Measurements from ENCODE around the gene CRTC1.

The CRTC1 gene

GRCh38 chr19:18795540-18795939 is 112.1 kb downstream of the CRTC1 start:
- Histone ChIP-seq H2AFZ (ENCODE audit: low read length) (no peak overlapping the region), H3K4me2 (ENCODE audit: low read depth, low read length) (no peak overlapping the region), H3K9me3 (replicated peaks; ENCODE audit: insufficient read depth, low read length) (no peaks in the 10 kb centered on the region), H3K27me3 (replicated peaks; ENCODE audit: insufficient read depth, low read length) (peaks cover 89% of the 10 kb centered on the region), H3K4me1 (ENCODE audit: low read length) (no peaks in the 10 kb centered on the region), H3K79me2 (ENCODE audit: low read length) (no peaks in the 10 kb centered on the region), H3K36me3 (replicated peaks; ENCODE audit: insufficient read depth, low read length) (no peaks in the 10 kb centered on the region), H4K20me1 (ENCODE audit: insufficient read depth, low read length) (no peaks in the 10 kb centered on the region), H3F3A (ENCODE audit: insufficient read depth, low read length) (no peaks in the 10 kb centered on the region), H3K9ac (ENCODE audit: low read length) (no peak overlapping the region), H3K4me3 (ENCODE audit: low read length) (no peak overlapping the region), H3K27ac (ENCODE audit: low read length) (no peak overlapping the region), H3K9me2 (replicated peaks; ENCODE audit: insufficient read depth, low read length) (no peaks in the 10 kb centered on the region)
- no peak for TF ChIP-seq CTCF (IDR thresholded peaks at IDR 0.05; ENCODE audit: low read length)
- TF ChIP-seq EZH2phosphoT487 (IDR thresholded peaks at IDR 0.05; ENCODE audit: low read length), result no peak
- no peak for TF ChIP-seq EZH2 (optimal IDR thresholded peaks at IDR 0.05; ENCODE audit: low read depth, low read length)
- no peak for DNase-seq

- DNase-seq, result no peak
- H3K27me3 ChIP-seq (replicated peaks; ENCODE audit: insufficient read depth, low read length), result peaks cover 89% of the 10 kb centered on the region
Observed at GRCh38 chr19:18796239-18796638, 112.8 kb downstream of the CRTC1 start.

GRCh38 chr19:18798384-18799352 is 115.2 kb downstream of the CRTC1 start:
- Histone ChIP-seq H3K4me2 (ENCODE audit: low read depth, low read length) (no peak overlapping the region), H3K27me3 (replicated peaks; ENCODE audit: insufficient read depth, low read length) (peaks cover 86% of the 10 kb centered on the region), H3K9ac (ENCODE audit: low read length) (no peak overlapping the region), H3K4me1 (ENCODE audit: low read length) (no peaks in the 10 kb centered on the region), H3K9me3 (replicated peaks; ENCODE audit: insufficient read depth, low read length) (no peaks in the 10 kb centered on the region), H3K79me2 (ENCODE audit: low read length) (no peaks in the 10 kb centered on the region), H3K27ac (ENCODE audit: low read length) (no peak overlapping the region), H3K4me3 (ENCODE audit: low read length) (no peak overlapping the region), H3K36me3 (replicated peaks; ENCODE audit: insufficient read depth, low read length) (no peaks in the 10 kb centered on the region), H3K9me2 (replicated peaks; ENCODE audit: insufficient read depth, low read length) (no peaks in the 10 kb centered on the region), H2AFZ (ENCODE audit: low read length) (no peak overlapping the region), H3F3A (ENCODE audit: insufficient read depth, low read length) (no peaks in the 10 kb centered on the region), H4K20me1 (ENCODE audit: insufficient read depth, low read length) (no peaks in the 10 kb centered on the region)
- DNase-seq, result no peak
- TF ChIP-seq EZH2phosphoT487 (IDR thresholded peaks at IDR 0.05; ENCODE audit: low read length) (no peak), CTCF (IDR thresholded peaks at IDR 0.05; ENCODE audit: low read length) (no peak), EZH2 (optimal IDR thresholded peaks at IDR 0.05; ENCODE audit: low read depth, low read length) (no peak)

More at GRCh38 chr19:18796239-18796638, 112.8 kb downstream of the CRTC1 start:
- Histone ChIP-seq H3K9ac (ENCODE audit: low read length) (no peak overlapping the region), H3K36me3 (replicated peaks; ENCODE audit: insufficient read depth, low read length) (no peaks in the 10 kb centered on the region), H3K27ac (ENCODE audit: low read length) (no peak overlapping the region), H3K4me1 (ENCODE audit: low read length) (no peaks in the 10 kb centered on the region), H3K9me3 (replicated peaks; ENCODE audit: insufficient read depth, low read length) (no peaks in the 10 kb centered on the region), H3K9me2 (replicated peaks; ENCODE audit: insufficient read depth, low read length) (no peaks in the 10 kb centered on the region), H3F3A (ENCODE audit: insufficient read depth, low read length) (no peaks in the 10 kb centered on the region), H3K79me2 (ENCODE audit: low read length) (no peaks in the 10 kb centered on the region), H3K4me3 (ENCODE audit: low read length) (no peak overlapping the region), H2AFZ (ENCODE audit: low read length) (no peak overlapping the region), H3K4me2 (ENCODE audit: low read depth, low read length) (no peak overlapping the region), H4K20me1 (ENCODE audit: insufficient read depth, low read length) (no peaks in the 10 kb centered on the region)
- TF ChIP-seq CTCF (IDR thresholded peaks at IDR 0.05; ENCODE audit: low read length) (no peak), EZH2phosphoT487 (IDR thresholded peaks at IDR 0.05; ENCODE audit: low read length) (no peak), EZH2 (optimal IDR thresholded peaks at IDR 0.05; ENCODE audit: low read depth, low read length) (no peak)

All from MM.1S (cell line).